CD4-positive, alpha-beta T cell treated with Interleukin-12 subunit alpha and Interleukin-12 subunit beta, for 1 hour (primary cell): ENCODE measurements around the gene GOLGA2.
A peak's percentile ranks its signal among the peaks of the same experiment; 100 is the strongest.
"Not testable (repeated sequence)": the region's sequence is repeated elsewhere in the genome, so short reads cannot be mapped to it uniquely, and the experiment has no call there.

ENCODE experiments used
- DNase-seq: peaks from one replicate; pipeline ENCODE4 v3.0.0-alpha.2; 2020

The GOLGA2 gene

GRCh38 chr9:128288273-128289004, 12.6 kb upstream of the GOLGA2 start:
- no peak for DNase-seq

GRCh38 chr9:128286440-128286839, 10.6 kb upstream of the GOLGA2 start:
- DNase-seq, result no peak

DNA sequence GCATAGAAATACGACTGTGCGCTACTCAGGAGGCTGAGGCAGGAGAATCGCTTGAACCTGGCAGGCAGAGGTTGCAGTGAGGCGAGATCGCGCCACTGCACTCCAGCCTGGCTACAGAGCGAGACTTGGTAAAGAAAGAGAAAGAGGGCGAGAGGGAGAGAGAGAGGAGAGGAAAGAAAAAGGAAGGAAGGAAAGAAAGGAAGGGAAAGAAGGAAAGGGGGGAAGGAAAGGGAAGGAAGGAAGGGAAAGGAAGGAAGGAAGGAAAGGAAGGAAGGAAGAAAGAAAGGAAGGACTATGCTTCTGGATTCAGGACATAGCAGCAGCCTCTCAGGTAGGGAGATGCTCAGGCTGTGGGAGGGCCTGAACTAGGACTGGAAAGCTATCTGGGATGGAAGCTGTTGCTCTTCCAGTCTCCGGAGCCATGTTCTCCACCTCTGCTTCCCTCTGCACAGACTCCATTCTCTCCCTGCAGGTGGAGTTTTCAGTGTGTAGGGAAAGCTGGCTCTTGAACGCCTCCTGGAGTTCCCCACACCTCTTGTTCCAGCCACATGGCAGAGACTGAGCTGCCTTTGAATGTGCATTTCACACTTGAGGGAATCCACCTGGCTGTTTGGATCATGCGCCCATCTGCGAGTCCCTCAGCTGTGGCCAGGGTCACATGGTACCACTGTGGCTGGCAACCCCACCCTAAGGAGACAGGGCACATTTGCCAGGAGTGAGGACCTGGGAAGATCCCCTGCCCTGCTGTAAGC, 9.4 kb upstream of the GOLGA2 start:
- no peak for DNase-seq

DNA sequence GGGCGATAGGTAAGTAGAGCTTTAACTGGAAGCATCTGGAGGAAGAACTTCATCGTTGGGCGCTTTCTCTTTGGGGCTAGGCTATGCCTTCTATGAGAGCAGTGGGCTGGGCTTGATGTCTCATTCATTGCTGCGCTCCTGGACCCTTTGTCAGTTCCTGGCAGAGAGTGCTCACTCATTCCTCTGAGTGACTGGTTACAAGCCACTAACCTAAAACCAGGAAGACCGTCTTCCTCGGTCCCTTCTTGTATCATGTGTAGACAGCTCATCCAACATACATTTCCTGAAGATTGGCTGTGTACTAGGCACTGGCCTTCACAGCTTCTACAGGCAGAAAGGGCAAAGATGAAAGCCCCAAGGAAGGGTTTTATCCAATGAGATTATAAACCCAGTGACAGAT, 6.7 kb upstream of the GOLGA2 start:
- no peak for DNase-seq

- no peak for DNase-seq
Measured at GRCh38 chr9:128280084-128280622, 4.3 kb upstream of the GOLGA2 start.

DNA sequence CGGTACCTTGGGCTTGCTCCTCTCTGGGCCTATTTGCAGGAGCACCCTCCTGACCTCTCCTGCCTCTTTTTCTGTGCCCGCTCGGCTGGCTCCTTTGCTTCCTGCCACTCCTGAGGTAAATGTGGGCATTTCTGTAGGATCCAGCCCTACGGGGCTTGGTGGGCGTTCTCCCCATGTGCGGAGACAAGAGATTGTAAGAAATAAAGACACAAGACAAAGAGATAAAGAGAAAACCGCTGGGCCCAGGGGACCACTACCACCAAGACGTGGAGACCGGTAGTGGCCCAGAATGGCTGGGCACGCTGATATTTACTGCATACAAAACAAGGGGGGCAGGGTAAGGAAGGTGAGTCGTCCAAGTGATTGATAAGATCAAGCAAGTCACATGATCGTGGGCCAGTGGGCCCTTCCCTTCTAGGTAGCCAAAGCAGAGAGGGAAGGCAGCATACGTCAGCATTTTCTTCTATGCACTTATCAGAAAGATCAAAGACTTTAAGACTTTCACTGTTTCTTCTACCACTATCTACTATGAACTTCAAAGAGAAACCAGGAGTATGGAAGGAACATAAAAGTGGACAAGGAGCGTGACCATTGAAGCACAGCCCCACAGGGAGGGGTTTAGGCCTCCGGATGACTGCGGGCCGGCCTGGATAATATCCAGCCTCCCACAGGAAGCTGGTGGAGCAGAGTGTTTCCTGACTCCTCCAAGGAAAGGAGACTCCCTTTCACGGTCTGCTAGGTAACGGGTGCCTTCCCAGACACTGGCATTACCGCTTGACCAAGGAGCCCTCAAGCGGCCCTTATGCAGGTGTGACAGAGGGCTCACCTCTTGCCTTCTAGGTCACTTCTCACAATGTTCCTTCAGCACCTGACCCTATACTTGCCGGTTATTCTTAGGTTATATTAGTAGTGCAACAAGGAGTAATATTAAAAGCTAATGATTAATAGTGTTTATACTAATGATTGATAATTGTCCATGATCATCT, 3.6 kb upstream of the GOLGA2 start:
- DNase-seq, result not testable (repeated sequence)

GRCh38 chr9:128276574-128277270, 915 bp upstream of the GOLGA2 start:
- no peak for DNase-seq

GRCh38 chr9:128276008-128276573, 284 bp upstream of the GOLGA2 start, which contains the start of gene SWI5:
TSS of gene SWI5 (plus strand) at chr9:128276276.
- peak; percentile 100 for DNase-seq

GRCh38 chr9:128274245-128274644, 1.6 kb downstream of the GOLGA2 start:
- no peak for DNase-seq

DNA sequence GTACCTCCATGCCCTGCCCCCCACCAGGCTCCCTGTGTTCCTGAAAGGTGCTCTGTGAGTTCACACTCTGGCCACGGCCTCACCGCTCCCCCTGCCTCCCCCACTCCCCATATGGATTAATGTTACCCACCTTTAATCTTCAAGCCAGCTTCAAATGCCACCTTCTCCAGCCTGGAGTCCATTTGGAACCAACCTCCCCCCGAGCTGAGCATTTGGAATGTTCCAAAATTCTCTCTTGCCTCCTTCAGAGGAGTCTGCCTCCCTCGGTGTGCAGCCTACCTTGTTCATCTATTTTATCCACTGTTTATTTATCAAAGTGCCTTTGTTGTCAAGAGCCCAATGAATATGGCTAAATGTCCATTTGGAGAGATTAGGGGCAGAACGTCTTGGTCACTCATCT, 4.3 kb downstream of the GOLGA2 start:
- DNase-seq, result no peak

DNA sequence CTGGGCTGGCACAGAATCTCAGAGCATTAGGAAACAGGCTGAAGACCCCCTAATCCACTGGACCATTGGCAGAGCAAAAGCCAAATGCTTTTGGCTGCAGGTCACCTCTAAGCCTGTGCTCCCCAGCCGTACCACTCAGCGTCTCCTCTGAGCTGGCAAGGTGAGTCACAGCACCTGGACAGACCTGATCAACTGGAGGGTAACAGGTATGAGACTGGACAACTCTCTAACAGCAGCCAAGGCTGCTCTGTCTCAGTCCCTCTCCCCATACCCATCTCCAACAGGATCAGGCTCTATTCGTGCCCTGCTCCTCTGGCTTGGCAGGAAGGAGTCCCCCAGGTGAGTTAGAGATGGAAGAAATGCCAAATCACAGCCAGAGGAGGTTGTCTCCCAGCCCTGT, 4.7 kb downstream of the GOLGA2 start:
- DNase-seq, result no peak

DNA sequence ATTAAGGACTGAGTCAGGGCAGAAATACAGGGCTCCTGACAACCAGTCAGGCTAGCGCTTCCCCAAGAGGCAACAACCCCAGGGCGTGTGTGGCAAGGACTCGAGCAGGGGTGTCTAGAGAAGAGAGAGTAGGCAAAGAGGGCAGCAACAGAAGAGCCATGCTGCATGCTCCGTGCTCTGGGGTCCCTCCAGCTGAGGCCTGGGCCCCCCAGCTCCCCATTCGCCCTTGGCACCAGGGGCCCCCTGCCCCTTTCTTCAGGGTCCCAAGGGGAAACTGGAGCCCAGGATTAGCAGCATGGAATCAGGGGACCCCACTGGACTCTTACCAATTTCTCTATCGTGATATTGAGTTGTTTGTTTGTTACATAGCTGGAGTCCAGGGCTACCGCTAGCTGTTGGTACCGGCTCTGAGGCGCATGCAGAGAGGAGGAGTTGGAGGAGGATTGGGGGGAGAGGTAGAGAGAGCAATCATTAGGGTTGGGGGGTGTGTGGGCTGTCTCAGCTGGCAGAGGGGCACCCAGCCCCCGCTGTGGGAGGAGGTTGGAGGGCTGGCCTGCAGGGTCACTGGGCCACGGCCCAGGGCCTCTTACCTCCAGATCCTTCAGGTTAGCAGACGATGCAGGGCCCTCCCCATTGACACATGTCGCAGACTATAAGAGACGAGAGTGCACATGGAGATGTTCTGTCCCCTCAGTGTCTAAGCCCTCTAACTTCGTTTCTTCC, 8.8 kb downstream of the GOLGA2 start:
- DNase-seq, result no peak

- DNase-seq, result no peak
Measured at GRCh38 chr9:128265348-128265847, 10.4 kb downstream of the GOLGA2 start.

- DNase-seq, result no peak
Measured at GRCh38 chr9:128262687-128263086, 13.1 kb downstream of the GOLGA2 start.

GRCh38 chr9:128260340-128260739, 15.5 kb downstream of the GOLGA2 start:
- DNase-seq, result no peak

DNA sequence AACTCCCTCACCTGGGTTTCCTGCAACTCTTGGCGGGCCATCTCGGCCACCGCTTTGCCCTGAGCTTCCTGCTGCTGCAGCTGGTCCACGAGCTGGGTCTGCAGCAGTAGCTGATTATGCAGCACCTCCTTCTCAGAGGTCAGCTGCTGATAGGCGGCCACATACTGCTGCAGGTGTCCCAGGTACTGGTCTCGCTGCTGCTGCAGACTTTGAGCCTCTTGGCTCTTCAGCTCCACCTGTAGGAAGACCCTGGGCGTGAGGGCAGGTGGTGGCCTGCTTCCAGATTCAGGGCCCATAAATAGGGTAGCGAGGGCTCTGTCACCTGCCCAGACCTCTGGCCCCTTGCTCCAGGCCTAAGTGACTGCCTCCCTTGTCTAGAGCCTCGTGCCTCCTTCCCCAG, 16.7 kb downstream of the GOLGA2 start:
- no peak for DNase-seq

DNA sequence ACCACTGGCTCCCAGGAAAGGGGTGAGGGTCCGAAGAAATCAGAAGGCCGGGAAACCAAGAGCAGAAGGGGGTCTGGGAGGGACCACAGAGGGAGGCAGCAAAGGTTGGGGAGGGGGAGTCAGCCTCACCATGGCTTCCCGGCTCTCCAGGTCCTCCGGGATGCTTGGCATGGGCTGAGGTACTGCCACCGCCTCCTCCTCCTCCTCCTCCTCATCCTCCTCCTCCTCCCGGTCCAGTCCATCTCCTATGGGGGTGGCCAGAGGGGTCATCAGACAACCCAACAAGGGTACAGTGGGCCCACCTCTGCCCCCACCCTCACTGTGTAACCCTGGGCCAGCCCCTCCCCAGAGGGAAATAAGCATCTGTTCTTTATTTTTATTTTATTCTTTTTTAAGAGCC, 17.5 kb downstream of the GOLGA2 start:
- no peak for DNase-seq

DNA sequence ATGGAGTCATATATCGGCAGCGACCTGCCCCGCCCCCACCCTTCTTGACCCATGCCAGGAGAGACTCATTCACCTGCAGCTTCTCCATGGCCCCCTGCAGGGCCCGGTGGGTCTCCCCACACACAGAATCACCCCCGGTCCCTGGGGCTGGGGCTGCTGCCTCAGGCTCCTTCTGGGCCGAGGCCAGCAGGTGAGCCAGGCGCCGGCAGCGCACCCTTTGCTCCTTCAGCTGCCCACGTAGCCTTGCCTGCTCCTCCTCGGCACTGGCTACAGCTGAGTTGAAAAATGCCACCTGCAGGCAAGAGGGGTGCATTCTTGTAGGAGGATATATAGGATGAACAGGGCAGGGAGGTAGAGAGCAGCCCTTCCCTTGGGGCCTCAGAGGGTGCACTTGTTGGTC, 17.9 kb downstream of the GOLGA2 start:
- no peak for DNase-seq

GRCh38 chr9:128257086-128257825, 18.6 kb downstream of the GOLGA2 start:
- no peak for DNase-seq
